Hepatocyte (in vitro differentiated cells): ENCODE measurements around the gene PPP2R5C. TPM values are rescaled to one million over a fixed set of nuclear protein-coding genes. Genes with fewer than 3 reads are reported as not detected.

Source experiments
- DNase-seq: peaks from one replicate; pipeline ENCODE4 v3.0.0-alpha.2; 2016; ENCODE audit warnings: low spot score
- H2AFZ ChIP-seq: fragments of 200-600 bp; sonication (generic); 2 replicates; pipeline ENCODE4 v1.6.0; 2016; ENCODE audit warnings: antibody characterized with exemption, mild to moderate bottlenecking
- H3K27ac ChIP-seq: fragments of 200-600 bp; sonication (generic); 2 replicates; pipeline ENCODE4 v1.5.1; 2016; ENCODE audit warnings: mild to moderate bottlenecking
- H3K27me3 ChIP-seq: fragments of 200-600 bp; sonication (generic); 2 replicates; pipeline ENCODE4 v1.6.1; 2016
- H3K36me3 ChIP-seq: fragments of 200-600 bp; sonication (generic); replicated peaks from 2 replicates; pipeline ENCODE4 v1.5.1; 2016; ENCODE audit warnings: low read depth; ENCODE audit not compliant: insufficient read depth
- H3K4me1 ChIP-seq: fragments of 200-600 bp; sonication (generic); 2 replicates; pipeline ENCODE4 v1.5.1; 2016; ENCODE audit warnings: mild to moderate bottlenecking, moderate library complexity; ENCODE audit not compliant: insufficient read depth
- H3K4me2 ChIP-seq: fragments of 200-600 bp; sonication (generic); 2 replicates; pipeline ENCODE4 v1.6.0; 2016
- H3K4me3 ChIP-seq: fragments of 200-600 bp; sonication (generic); 2 replicates; pipeline ENCODE4 v1.5.1; 2016; ENCODE audit warnings: mild to moderate bottlenecking
- H3K79me2 ChIP-seq: fragments of 200-600 bp; sonication (generic); 2 replicates; pipeline ENCODE4 v1.6.0; 2017; ENCODE audit warnings: mild to moderate bottlenecking
- H3K9me2 ChIP-seq: fragments of 200-600 bp; sonication (generic); replicated peaks from 2 replicates; pipeline ENCODE4 v1.6.0; 2017; ENCODE audit warnings: mild to moderate bottlenecking; ENCODE audit not compliant: insufficient read depth
- H3K9me3 ChIP-seq: fragments of 200-600 bp; sonication (generic); 2 replicates; pipeline ENCODE4 v1.5.1; 2016; ENCODE audit warnings: low read depth, mild to moderate bottlenecking
- H4K20me1 ChIP-seq: fragments of 200-600 bp; sonication (generic); 2 replicates; pipeline ENCODE4 v1.6.0; 2016; ENCODE audit warnings: mild to moderate bottlenecking; ENCODE audit not compliant: insufficient read depth, poor library complexity, severe bottlenecking
- EZH2 ChIP-seq: fragments of 200-600 bp; sonication (generic); IDR thresholded peaks from 2 replicates; pipeline ENCODE4 v1.6.1; 2016; ENCODE audit warnings: antibody characterized with exemption, mild to moderate bottlenecking, borderline replicate concordance
- EZH2phosphoT487 ChIP-seq: fragments of 200-600 bp; sonication (generic); IDR thresholded peaks from one replicate; pipeline ENCODE4 v1.6.1; 2018; ENCODE audit warnings: antibody characterized with exemption, mild to moderate bottlenecking, low read depth, moderate library complexity; ENCODE audit not compliant: unreplicated experiment, severe bottlenecking
- WGBS: methylation state at CpG from one replicate; pipeline ENCODE4 v1.1.6; 2016; ENCODE audit warnings: low lambda C conversion rate; ENCODE audit errors: missing lambda C conversion rate; 5-methylcytosine and 5-hydroxymethylcytosine counted together
- polyA plus RNA-seq: library from polyadenylated mRNA; unstranded; fragments of >200 nt; fragmentation: Nextera tagmentation; extraction: Ambion mirVana; gene quantifications from 2 replicates; pipeline ENCODE4 v1.2.1, GENCODE V29; 2016
- total RNA-seq: library from RNA; depleted of rRNA; stranded (reverse); fragments of >200 nt; gene quantifications from 2 replicates; pipeline ENCODE4 v1.2.3, GENCODE V29; 2014
- TF ChIP-seq, protein P1 (sequence below): fragments of 200-600 bp; sonication (generic); IDR thresholded peaks from 2 replicates; pipeline ENCODE4 v1.5.1; 2016; ENCODE audit warnings: antibody characterized with exemption, mild to moderate bottlenecking; ENCODE audit not compliant: poor library complexity

The PPP2R5C gene
- total and polyA plus RNA-seq, 2 experiments from 2014 or later: 47.4 to 78.0 TPM

GRCh38 chr14:101858791-101859537 is 97.5 kb downstream of the PPP2R5C start:
- H3K9me3 ChIP-seq: no peaks in the 10 kb centered on the region
- no peaks in the 10 kb centered on the region for H3K9me2 ChIP-seq
- H3K27me3 ChIP-seq: no peaks in the 10 kb centered on the region
- H3K4me3 ChIP-seq: no peak overlapping the region
- 93% methylated on average over 17 of the region's 17 CpGs for WGBS
- H3K4me1 ChIP-seq: no peaks in the 10 kb centered on the region
- no peak overlapping the region for H2AFZ ChIP-seq
- H4K20me1 ChIP-seq: peaks cover 28% of the 10 kb centered on the region
- no peak overlapping the region for H3K4me2 ChIP-seq
- peaks cover 44% of the 10 kb centered on the region for H3K79me2 ChIP-seq
- DNase-seq: no peak
- TF ChIP-seq EZH2phosphoT487: no peak
- no peak for TF ChIP-seq EZH2
- TF ChIP-seq, protein P1, sequence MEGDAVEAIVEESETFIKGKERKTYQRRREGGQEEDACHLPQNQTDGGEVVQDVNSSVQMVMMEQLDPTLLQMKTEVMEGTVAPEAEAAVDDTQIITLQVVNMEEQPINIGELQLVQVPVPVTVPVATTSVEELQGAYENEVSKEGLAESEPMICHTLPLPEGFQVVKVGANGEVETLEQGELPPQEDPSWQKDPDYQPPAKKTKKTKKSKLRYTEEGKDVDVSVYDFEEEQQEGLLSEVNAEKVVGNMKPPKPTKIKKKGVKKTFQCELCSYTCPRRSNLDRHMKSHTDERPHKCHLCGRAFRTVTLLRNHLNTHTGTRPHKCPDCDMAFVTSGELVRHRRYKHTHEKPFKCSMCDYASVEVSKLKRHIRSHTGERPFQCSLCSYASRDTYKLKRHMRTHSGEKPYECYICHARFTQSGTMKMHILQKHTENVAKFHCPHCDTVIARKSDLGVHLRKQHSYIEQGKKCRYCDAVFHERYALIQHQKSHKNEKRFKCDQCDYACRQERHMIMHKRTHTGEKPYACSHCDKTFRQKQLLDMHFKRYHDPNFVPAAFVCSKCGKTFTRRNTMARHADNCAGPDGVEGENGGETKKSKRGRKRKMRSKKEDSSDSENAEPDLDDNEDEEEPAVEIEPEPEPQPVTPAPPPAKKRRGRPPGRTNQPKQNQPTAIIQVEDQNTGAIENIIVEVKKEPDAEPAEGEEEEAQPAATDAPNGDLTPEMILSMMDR: no peak
- H3K36me3 ChIP-seq: no peaks in the 10 kb centered on the region
- no peak overlapping the region for H3K27ac ChIP-seq

DNA sequence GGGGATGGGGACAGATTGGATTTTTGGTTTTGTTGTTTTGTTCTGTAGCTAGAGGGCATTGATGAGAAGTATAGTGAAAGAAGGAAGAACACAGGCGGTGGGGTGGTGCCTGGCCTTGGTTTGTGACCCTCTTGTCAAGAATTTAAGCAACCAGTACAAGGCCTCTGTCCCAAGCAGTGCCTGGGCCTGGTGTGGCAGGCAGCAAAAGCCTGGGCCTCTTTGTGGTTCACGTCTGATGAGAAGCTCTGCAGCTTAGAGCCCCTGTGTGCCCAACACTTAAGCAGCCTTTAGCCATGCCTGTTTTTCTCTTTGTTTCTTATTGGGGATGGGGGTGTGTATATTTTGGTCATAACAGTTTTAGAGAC is 98.0 kb downstream of the PPP2R5C start:
- 93% methylated on average over 2 of the region's 2 CpGs for WGBS
- H4K20me1 ChIP-seq: peaks cover 23% of the 10 kb centered on the region
- no peaks in the 10 kb centered on the region for H3K9me3 ChIP-seq
- no peaks in the 10 kb centered on the region for H3K9me2 ChIP-seq
- H3K79me2 ChIP-seq: peaks cover 42% of the 10 kb centered on the region
- H3K27me3 ChIP-seq: no peaks in the 10 kb centered on the region
- no peak overlapping the region for H3K4me3 ChIP-seq
- no peak overlapping the region for H3K4me2 ChIP-seq
- H3K36me3 ChIP-seq: no peaks in the 10 kb centered on the region
- TF ChIP-seq, protein P1: no peak
- no peak for TF ChIP-seq EZH2
- TF ChIP-seq EZH2phosphoT487: no peak
- H2AFZ ChIP-seq: no peak overlapping the region
- DNase-seq: no peak
- no peaks in the 10 kb centered on the region for H3K4me1 ChIP-seq
- no peak overlapping the region for H3K27ac ChIP-seq

GRCh38 chr14:101859958-101860357 is 98.4 kb downstream of the PPP2R5C start:
- 93% methylated on average over 1 of the region's 1 CpG for WGBS
- Histone ChIP-seq H3K4me3 (no peak overlapping the region), H3K9me3 (no peaks in the 10 kb centered on the region), H3K4me2 (no peak overlapping the region), H2AFZ (no peak overlapping the region), H4K20me1 (peaks cover 20% of the 10 kb centered on the region), H3K27me3 (no peaks in the 10 kb centered on the region), H3K27ac (no peak overlapping the region), H3K79me2 (peaks cover 41% of the 10 kb centered on the region), H3K36me3 (no peaks in the 10 kb centered on the region), H3K4me1 (no peaks in the 10 kb centered on the region), H3K9me2 (no peaks in the 10 kb centered on the region)
- no peak for DNase-seq
- no peak for TF ChIP-seq EZH2
- TF ChIP-seq, protein P1: no peak
- no peak for TF ChIP-seq EZH2phosphoT487
